Right renal cortex interstitium (tissue), 3 donors: Measurements from ENCODE around the gene EPHB4. TPM values are rescaled to one million over a fixed set of nuclear protein-coding genes. Genes with fewer than 3 reads are reported as not detected.
"Not testable (repeated sequence)": the region's sequence is repeated elsewhere in the genome, so short reads cannot be mapped to it uniquely, and the experiment has no call there.

Source experiments
- DNase-seq, 3 donors: peaks; one replicate each; pipeline ENCODE4 v3.0.0-alpha.2; 2013; ENCODE audit warnings: low read depth in 3 of 3, low spot score in 2 of 3
- polyA plus RNA-seq, 3 donors: library from polyadenylated mRNA; unstranded; fragments of 120-200 nt; gene quantifications; one replicate each; pipeline ENCODE4 v1.2.1, GENCODE V29; 2013; ENCODE audit not compliant: insufficient read length in 3 of 3

The EPHB4 gene
- polyA plus RNA-seq, 3 donors, result 77.9 to 101 (median 81.5) TPM

DNA sequence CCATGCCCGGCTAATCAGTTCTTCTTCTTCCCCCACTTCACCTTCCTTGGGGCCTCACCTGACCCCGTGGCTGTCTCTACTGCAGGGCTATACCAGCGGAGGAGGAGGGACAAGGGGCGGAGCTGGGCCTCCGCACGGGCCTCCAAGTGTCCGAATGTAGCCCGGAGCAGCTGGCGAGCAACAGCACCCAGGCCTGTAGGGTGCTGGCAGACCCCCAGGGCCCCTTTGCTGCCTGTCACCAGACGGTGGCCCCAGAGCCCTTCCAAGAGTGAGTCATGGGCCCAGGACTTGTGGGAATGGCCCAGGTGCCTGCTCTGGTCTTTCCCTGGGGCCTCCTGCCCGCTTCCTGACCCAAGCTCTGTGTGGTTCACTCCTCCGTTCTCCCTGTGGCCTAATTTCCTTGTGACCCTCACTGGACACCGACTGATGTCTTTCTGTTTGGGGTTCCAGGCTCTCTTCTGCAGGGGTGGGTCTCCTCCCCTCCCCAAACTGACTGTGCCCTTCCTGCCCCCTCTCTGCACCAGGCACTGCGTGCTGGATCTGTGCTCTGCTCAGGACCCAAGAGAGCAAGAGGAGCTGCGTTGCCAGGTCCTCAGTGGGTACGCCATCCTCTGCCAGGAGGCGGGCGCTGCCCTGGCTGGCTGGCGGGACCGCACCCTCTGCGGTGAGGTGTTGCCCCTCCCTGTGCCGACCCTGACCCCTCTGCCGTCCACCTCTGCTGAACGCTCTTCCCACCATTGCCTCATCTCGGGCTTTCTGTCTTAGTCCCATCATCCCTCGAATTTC, 35.2 kb downstream of the EPHB4 start:
- no peak for DNase-seq

GRCh38 chr7:100789055-100789454, 38.3 kb downstream of the EPHB4 start:
- no peak for DNase-seq

DNA sequence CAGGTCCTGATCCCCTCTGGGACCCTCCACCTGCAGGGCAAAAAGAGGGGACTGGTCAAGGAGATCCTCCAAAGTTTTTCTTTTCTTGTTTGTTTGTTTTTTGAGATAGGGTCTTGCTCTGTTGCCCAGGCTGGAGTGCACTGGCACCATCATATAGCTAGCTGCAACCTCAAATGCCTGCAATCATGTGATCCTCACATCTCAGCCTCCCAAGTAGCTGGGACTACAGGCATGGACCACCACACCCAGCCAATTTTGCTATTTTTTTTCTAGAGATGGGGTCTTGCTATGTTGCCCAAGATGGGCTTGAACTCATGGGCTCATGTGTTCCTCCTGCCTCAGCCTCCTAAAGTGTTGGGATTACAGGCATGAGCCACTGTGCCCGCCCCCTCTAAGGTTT, 41.0 kb downstream of the EPHB4 start:
- no peak for DNase-seq

GRCh38 chr7:100785878-100786277, 41.4 kb downstream of the EPHB4 start:
- no peak for DNase-seq

DNA sequence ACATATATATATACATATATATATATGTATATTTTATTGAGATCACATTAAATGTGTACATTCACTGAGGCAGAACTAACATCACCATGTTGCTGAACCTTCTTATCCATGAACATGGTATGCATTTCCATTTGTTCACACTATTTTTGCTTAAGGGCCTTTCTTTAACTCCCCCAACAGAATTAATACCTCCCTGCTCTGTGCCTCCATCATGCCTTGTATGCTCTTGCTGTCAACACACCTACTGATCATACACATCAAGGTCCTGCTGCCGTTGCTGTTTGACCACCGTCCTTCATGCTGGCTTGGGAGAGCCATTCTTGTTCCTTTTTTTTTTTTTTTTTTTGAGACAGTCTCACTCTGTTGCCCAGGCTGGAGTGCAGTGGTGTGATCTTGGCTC, 43.5 kb downstream of the EPHB4 start:
- no peak for DNase-seq

DNA sequence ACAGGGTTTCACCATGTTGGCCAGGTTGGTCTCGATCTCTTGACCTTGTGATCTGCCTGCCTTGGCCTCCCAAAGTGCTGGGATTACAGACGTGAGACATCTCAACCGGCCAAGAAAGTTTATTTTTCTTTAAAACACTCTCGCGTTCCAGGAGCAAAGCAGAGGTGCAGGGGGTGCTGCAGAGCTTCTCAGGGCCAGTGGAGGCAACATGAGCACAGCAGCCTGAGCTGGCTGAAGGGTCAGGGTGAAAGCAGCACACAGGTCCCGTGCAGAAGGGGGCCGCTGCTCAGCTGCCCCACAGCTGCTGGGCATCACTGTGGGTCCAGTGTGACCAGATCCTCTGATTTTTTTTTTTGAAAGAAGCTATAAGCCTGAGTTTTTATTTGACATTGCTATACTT, 46.1 kb downstream of the EPHB4 start:
- DNase-seq, result no peak

DNA sequence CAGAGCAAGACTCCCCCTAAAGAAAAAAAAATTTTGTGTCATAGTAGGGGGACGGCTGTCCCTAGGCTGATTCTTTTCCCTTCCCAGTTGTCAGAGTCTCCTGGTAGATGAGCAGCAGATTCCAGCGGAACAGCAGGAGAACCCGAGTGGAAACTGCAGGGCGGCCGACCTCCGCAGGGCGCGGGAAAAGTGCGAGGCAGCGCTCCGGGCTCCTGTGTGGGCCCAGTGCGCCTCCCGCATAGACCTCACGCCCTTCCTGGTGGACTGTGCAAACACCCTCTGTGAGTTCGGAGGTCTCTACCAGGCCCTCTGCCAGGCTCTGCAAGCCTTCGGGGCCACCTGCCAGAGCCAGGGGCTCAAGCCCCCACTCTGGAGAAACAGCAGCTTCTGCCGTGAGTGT, 48.0 kb downstream of the EPHB4 start:
- DNase-seq, result no peak

DNA sequence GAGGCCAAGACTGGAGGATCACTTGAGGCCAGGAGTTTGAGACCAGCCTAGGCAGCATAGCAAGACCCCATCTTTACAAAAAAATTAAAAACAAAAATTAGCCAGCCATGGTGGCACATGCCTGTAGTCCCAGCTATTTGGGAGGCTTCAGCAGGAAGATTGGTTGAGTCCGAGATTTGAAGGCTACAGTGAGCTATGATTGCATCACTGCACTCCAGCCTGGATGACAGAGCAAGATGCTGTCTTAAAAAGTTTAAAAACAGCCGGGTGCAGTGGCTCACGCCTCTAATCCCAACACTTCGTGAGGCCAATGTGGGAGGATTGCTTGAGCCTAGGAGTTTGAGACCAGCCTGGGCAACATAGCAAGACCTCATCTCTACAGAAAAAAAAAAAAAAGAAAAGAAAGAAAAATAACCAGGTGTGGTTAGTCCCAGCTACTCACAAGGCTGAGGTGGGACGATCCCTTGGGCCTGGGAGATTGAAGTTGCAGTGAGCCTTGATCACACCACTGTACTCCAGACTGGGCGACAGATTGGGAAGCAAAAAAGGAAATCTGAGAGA, 49.2 kb downstream of the EPHB4 start:
- DNase-seq, result no peak

DNA sequence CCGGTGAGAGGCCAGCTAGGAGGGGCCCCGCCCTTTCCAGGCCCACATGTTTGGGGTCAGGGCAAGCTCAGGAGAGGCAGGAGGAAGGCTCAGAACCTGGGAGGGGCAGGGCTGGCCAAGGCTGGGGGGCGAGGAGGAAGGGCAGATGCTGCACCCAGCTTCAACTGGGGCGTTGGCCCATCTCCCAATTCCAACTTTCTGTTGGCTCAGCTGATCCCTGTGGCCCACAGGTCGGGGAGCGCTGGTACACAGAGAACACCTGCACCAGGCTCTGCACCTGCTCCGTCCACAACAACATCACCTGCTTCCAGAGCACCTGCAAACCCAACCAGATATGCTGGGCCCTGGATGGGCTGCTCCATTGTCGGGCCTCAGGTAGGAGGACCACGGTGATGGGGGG, 53.8 kb downstream of the EPHB4 start:
- DNase-seq, result no peak

DNA sequence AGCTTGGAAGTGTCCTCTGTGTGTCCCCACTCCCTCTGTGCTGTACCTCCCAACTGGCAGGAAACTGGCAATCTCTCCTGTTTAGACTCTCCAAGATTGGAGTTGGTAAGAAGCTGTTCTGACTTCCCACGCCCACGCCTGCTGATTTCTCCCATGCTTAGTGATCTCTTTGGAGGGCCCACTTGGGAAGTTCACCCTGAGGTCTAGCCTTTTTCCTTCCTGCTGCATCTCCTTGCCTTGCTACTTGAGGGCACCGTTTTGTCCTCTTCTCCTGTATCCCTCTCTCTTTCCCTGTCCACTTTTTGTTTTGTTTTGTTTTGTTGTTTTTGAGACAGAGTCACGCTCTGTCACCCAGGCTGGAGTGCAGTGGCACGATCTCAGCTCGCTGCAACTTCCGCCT, 58.5 kb downstream of the EPHB4 start:
- DNase-seq, result no peak

- DNase-seq, result no peak
Measured at GRCh38 chr7:100765250-100765649, 62.1 kb downstream of the EPHB4 start.

DNA sequence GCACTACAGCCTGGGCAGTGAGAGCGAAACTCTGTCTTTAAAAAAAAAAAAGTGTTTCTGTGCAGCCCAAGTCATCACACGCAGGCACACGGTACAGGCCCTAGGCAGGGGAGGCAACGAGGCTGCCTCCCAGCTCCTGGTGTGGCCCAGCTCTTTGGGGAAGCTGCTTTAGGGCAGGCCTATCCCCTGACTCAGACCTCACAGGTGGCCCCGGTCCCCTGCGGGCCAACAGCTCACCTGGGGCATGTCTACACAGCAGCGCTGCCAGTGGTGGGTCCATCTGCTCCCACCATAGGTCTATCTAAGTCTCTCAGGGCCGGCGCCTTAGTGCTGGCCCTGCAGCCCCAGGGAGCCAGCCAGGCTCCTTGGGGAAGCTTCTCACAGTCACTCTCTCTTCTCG, 62.5 kb downstream of the EPHB4 start:
- DNase-seq, result no peak

DNA sequence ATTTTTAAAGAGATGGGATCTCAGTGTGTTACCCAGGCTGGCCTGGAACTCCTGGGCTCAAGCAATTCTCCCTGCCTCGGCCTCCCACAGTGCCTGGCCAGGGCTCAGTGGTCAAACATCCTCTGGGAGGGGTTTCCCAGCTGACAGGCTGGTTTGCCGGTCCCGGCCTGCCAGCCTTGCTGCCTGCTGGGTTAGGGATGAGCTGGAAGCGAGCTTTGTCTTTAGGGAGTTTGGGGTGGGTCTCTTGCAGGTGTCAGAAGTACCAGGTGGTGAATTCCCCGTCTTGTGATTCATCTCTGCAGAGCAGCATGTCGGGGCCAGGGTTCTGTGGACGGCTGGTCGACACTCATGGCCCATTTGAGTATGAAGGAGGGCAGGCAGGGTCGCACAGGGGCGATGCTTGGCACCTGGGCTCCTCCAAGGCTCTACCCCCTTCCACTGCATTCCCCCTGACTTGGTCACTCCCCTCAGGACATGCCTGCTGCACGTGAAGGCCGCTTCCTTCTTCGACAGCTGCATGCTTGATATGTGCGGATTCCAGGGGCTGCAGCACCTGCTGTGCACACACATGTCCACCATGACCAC, 63.7 kb downstream of the EPHB4 start:
- no peak for DNase-seq

DNA sequence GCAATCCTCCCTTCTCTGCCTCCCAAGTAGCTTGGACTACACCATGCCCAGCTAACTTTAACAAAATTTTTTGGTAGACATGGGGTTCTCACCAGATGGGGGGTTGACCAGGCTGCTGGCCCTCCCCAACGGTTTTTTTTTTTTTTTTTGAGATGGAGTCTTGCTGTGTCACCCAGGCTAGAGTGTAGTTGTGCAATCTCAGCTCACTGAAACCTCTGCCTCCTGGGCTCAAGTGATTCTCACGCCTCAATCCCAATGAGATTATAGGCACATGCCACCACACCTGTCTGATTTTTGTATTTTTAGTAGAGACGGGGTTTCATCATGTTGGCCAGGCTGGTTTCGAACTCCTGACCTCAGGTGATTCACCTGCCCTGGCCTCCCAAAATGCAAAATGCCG, 64.5 kb downstream of the EPHB4 start:
- not testable (repeated sequence) for DNase-seq

DNA sequence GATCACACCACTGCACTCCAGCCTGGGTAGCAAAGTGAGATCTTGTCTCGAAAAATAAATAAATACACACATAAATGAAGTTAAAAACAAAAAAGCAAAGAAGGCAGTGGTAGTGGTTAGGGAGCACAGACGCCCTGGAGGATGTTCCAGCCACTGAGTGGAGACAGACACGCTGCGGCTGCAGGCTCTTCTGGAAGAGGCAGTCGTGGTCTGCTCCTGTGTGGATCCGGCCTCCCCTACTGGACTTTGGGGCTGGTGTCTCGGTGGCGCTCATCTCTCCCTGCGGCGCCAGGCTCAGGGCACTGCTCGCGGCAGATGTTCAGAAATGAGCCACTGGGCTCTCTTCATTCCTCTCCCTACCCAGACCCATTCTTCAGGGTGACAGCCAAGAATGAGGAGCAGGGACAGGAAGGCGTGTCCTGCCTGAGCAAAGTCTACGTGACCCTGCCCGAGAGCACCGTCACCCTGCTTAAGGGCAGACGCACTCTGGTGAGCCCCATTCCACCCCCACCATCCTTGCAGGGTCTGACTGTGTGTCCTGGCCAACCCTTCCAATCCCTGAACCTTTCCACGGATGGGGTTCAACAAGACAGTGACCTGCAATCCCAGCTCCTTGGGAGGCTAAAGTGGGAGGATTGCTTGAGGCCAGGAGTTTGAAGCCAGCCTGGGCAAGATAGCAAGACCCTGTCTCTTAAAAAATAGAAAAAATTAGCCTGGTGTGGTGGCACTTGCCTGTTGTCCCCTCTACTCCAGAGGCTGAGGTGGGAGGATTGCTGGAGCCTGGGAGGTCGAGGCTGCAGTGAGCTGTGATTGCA, 67.8 kb downstream of the EPHB4 start:
- no peak for DNase-seq

DNA sequence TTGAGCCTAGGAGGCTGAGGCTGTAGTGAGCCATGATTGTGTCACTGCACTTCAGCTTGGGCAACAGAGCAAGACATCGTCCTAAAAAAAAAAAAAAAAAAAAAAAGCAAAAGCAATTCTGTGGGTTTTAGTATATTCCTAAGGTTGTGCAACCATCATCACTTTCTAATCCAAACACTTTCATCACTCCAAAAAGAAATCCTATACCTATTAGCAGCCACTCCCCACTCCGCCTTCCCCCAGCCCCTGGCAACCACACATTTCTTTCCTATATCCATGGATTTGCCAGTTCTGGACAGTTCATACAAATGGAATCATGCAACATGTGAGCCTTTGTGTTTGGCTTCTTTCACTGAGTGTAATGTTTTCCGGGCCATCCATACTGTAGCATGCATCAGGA, 73.6 kb downstream of the EPHB4 start:
- no peak for DNase-seq

DNA sequence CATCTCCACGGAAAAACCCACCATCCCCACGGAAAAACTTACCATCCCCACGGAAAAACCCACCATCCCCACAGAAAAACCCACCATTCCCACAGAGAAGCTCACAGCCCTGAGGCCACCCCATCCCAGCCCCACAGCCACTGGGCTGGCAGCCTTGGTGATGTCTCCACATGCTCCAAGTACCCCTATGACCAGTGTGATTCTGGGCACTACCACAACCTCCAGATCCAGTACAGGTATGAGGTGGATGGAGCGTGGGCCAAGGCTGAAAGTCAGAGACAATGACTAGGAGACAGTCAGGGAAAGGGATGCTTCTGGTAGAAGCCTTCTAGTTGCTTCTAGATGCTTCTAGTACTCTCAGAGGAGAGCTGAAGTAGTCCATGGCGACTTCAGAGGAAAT, 74.3 kb downstream of the EPHB4 start:
- DNase-seq, result no peak
